Embryonic facial prominence (tissue), 1 donor: ENCODE data around the gene PPP5C.
"Not testable (repeated sequence)": the region's sequence is repeated elsewhere in the genome, so short reads cannot be mapped to it uniquely, and the experiment has no call there.

Experiments used
- DNase-seq: peaks from one replicate; pipeline ENCODE4 v3.0.0-alpha.2; 2016; ENCODE audit errors: extremely low spot score

PPP5C gene

GRCh38 chr19:46408664-46409039 is 61.8 kb downstream of the PPP5C start:
- DNase-seq: no peak

GRCh38 chr19:46409191-46409590 is 62.3 kb downstream of the PPP5C start:
- DNase-seq: no peak

- DNase-seq: no peak
Observed at GRCh38 chr19:46410205-46411087, 63.6 kb downstream of the PPP5C start.

GRCh38 chr19:46411088-46411924 is 64.4 kb downstream of the PPP5C start:
- DNase-seq: no peak

GRCh38 chr19:46411925-46412649 is 65.2 kb downstream of the PPP5C start:
- no peak for DNase-seq

GRCh38 chr19:46412650-46413261 is 65.9 kb downstream of the PPP5C start:
- DNase-seq: no peak

- peak; percentile 93 for DNase-seq
Observed at GRCh38 chr19:46413262-46414031, 66.6 kb downstream of the PPP5C start, which contains the start of gene CCDC8. Gene CCDC8 (minus strand): TSS chr19:46413564. CDS start chr19:46412810, 754 bp downstream.

- DNase-seq: not testable (repeated sequence)
Observed at GRCh38 chr19:46414899-46415298, 68.0 kb downstream of the PPP5C start.

- DNase-seq: peak; percentile 82
Observed at GRCh38 chr19:46415804-46416709, 69.2 kb downstream of the PPP5C start.

- no peak for DNase-seq
Observed at GRCh38 chr19:46420056-46420455, 73.2 kb downstream of the PPP5C start.

- no peak for DNase-seq
Observed at GRCh38 chr19:46422344-46422743, 75.5 kb downstream of the PPP5C start.

GRCh38 chr19:46423188-46423587 is 76.3 kb downstream of the PPP5C start:
- no peak for DNase-seq

GRCh38 chr19:46426035-46426505 is 79.2 kb downstream of the PPP5C start:
- no peak for DNase-seq

GRCh38 chr19:46426506-46427162 is 79.7 kb downstream of the PPP5C start:
- peak; percentile 75 for DNase-seq

GRCh38 chr19:46427518-46428045 is 80.7 kb downstream of the PPP5C start:
- no peak for DNase-seq

- no peak for DNase-seq
Observed at GRCh38 chr19:46428239-46429135, 81.6 kb downstream of the PPP5C start, which contains the start of gene PNMA8C. Gene PNMA8C (minus strand): TSS chr19:46428936. CDS start chr19:46428359, 577 bp downstream.

GRCh38 chr19:46429999-46430398 is 83.1 kb downstream of the PPP5C start:
- DNase-seq: no peak

GRCh38 chr19:46431824-46432223 is 84.9 kb downstream of the PPP5C start:
- DNase-seq: no peak
